ENCODE data around the gene RILPL1.

- TF ChIP-seq EZH2 (IDR thresholded peaks at IDR 0.05; ENCODE audit: low read depth): no peak
- no peak for TF ChIP-seq CTCF (conservative IDR thresholded peaks at IDR 0.05)
Measured at GRCh38 chr12:123436017-123436964, 97.2 kb downstream of the RILPL1 start, which contains the start of gene RILPL2.

Measured in PC-9 (cell line).